ENCODE data around the gene TMEM43.
"Not testable (repeated sequence)": the region's sequence is repeated elsewhere in the genome, so short reads cannot be mapped to it uniquely, and the experiment has no call there.

The TMEM43 gene

DNA sequence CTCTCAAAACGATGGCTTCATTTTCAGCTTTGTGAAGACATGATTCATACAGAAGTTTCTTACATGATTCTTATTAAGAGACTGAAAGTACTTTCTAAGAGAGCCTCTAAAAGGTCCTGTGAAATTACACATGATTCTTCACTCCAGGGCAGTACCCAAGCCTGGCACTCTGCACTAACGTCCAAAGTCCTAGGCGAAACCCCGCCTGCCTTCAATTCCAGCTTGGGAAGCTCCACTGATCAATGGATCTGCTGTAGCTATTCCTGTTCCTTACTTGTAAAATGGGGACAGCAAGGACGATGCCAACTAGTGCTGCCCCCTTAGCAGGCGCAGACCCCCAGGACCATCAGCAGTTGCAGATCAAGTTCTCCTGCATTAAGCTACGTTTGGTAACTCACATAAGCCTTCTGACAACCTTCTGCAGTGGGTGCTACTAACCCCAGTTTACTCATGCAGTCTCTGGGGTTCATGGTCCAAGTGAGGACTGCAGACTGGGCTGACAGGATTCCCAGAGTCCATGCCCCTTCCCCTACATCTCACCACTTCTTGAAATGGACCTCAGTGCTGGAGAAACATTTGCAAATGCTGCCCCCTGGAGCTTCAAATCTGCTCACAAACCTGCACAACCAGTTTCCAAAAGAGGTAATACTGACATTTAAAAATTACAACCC lies 10.8 kb upstream of the TMEM43 start:
- Histone ChIP-seq H3K4me1 (ENCODE audit: insufficient read depth, low read length) (no peaks in the 10 kb centered on the region), H2AFZ (ENCODE audit: low read depth, low read length) (no peak overlapping the region), H3K36me3 (ENCODE audit: insufficient read depth, low read length) (peaks cover 40% of the 10 kb centered on the region), H3K27me3 (ENCODE audit: insufficient read depth, low read length) (no peaks in the 10 kb centered on the region), H3K4me3 (ENCODE audit: low read length) (no peak overlapping the region), H3K9me3 (ENCODE audit: low read length) (no peaks in the 10 kb centered on the region)

DNA sequence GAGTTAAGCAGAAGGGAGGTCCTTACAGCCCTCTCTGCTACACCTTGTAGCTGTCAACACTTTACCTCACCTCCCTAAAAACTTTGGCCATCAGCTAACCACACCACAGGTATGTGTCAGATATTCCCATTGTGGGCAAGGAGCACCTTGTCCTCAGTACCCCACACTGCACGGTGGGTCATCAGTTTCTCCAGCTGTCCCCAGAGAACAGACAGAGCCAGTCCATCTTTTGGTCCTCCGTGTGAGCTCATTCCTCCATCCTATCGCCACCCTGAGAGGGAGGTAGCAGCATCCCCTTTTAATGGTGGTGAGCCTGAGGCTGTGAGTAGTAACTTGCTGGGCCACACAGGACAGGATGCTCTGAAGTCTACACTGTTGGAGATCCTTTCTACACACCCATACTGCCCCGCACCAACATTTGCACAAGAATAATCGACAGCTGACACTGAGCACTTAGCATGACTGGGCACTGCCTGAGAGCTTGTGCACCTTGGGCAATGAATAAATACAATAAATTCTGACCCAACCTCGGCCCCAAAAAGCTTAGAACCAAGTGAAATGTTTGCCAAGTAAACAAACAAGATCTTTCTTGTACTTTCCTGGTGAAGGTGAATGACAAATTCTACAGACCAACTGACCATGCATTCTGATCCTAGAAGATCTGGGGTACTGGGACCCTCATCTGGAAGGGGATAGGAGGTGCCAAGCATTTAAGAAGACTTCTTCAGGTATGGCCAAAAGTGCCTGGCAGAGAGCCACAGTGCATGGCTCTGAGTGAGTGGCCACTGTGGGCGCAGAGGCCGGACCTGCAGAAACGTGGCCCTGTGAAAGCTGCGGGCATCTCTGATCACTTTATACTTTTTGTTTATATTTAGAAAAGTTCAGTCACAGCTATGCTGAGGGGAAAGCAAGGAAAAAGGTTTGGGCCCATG lies 7.1 kb upstream of the TMEM43 start:
- Histone ChIP-seq H3K4me3 (ENCODE audit: low read length) (no peak overlapping the region), H3K4me1 (ENCODE audit: insufficient read depth, low read length) (no peaks in the 10 kb centered on the region), H3K36me3 (ENCODE audit: insufficient read depth, low read length) (peaks cover 32% of the 10 kb centered on the region), H2AFZ (ENCODE audit: low read depth, low read length) (no peak overlapping the region), H3K27me3 (ENCODE audit: insufficient read depth, low read length) (no peaks in the 10 kb centered on the region), H3K9me3 (ENCODE audit: low read length) (no peaks in the 10 kb centered on the region)

DNA sequence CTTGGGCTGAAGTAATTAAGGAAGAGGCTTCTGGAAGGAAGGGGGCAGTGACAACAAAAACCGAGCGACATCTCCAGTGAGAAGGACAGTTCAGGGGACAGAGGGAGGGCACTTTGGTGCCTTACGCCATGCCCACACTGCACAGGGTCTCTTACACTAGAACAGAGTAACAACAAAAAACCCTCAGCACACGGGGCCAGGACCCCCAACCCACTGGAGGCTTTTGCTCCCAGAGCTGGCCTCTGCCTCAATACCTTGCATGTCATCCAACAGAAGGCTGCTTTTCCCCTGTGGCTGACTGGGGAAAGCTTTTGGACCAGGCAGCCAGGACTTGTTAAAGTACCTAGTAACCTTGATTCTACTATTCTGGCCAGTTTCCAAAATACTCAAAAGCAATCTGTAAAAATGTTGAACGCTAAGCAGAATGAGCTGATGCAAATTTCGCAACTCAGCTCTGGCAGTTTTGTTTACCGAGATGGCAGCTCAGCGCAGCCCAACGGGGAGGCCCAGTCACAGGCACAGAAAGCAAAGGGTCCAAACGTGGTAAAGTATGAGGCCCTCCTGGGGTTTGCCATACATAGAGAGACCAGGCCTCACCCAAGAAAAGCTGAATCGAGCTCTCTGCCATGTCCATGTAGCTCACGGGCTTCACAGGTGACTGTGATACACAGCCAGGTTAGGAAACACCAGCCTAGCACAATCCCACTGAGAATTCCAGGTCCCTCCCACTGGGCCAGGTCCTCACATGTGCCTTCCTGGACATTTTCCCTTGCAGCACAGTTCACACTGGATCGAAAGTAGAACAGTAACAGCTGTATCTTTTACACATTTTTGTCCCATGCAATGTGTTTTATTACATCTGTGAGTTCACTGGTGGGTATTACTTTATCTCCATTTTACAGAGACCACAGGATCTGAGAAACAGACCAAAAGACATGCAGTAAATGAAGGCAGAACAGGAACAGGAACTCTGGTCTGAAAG lies 6.2 kb upstream of the TMEM43 start:
- Histone ChIP-seq H3K27me3 (ENCODE audit: insufficient read depth, low read length) (no peaks in the 10 kb centered on the region), H3K9me3 (ENCODE audit: low read length) (no peaks in the 10 kb centered on the region), H3K4me1 (ENCODE audit: insufficient read depth, low read length) (peaks cover 5% of the 10 kb centered on the region), H2AFZ (ENCODE audit: low read depth, low read length) (no peak overlapping the region), H3K36me3 (ENCODE audit: insufficient read depth, low read length) (peaks cover 23% of the 10 kb centered on the region), H3K4me3 (ENCODE audit: low read length) (no peak overlapping the region)

GRCh38 chr3:14119651-14120050 lies 5.2 kb upstream of the TMEM43 start:
- Histone ChIP-seq H3K27me3 (ENCODE audit: insufficient read depth, low read length) (no peaks in the 10 kb centered on the region), H3K9me3 (ENCODE audit: low read length) (no peaks in the 10 kb centered on the region), H3K4me3 (ENCODE audit: low read length) (no peak overlapping the region), H3K4me1 (ENCODE audit: insufficient read depth, low read length) (peaks cover 9% of the 10 kb centered on the region), H3K36me3 (ENCODE audit: insufficient read depth, low read length) (peaks cover 16% of the 10 kb centered on the region), H2AFZ (ENCODE audit: low read depth, low read length) (no peak overlapping the region)

GRCh38 chr3:14120111-14120920 lies 4.5 kb upstream of the TMEM43 start:
- H3K27me3 ChIP-seq (ENCODE audit: insufficient read depth, low read length) = no peaks in the 10 kb centered on the region
- H3K4me3 ChIP-seq (ENCODE audit: low read length) = no peak overlapping the region
- H2AFZ ChIP-seq (ENCODE audit: low read depth, low read length) = no peak overlapping the region
- H3K4me1 ChIP-seq (ENCODE audit: insufficient read depth, low read length) = peaks cover 9% of the 10 kb centered on the region
- H3K36me3 ChIP-seq (ENCODE audit: insufficient read depth, low read length) = peaks cover 10% of the 10 kb centered on the region
- H3K9me3 ChIP-seq (ENCODE audit: low read length) = no peaks in the 10 kb centered on the region

DNA sequence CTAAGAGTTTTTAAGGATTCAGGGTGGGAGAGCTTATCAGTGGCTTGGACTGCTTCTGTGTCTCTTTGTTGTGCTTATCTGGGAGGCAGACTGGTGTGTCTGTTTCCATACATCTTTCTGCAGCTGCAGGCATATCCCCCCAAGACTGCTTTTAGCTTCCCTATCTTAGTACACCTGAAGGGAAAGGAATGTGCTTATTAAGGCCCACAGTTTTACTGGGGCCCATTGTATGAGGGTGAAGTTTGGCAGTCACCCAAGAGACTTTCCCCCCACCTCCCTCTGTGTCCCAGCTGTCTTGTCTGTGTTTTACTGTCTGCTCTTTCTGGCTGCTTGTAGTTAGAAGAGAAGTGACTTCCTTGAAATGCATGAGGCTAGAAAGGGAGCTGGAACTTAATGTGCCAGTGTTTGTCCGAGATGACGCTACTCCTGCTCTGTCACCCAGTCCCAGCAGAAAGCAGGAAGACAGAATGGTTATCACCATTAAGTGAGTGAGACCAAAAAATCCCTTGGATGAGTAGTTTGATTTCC lies 3.9 kb upstream of the TMEM43 start:
- not testable (repeated sequence) for H3K36me3 ChIP-seq (ENCODE audit: insufficient read depth, low read length); H3K9me3 ChIP-seq (ENCODE audit: low read length); H3K4me3 ChIP-seq (ENCODE audit: low read length); H2AFZ ChIP-seq (ENCODE audit: low read depth, low read length); H3K27me3 ChIP-seq (ENCODE audit: insufficient read depth, low read length)
- peaks cover 12% of the 10 kb centered on the region for H3K4me1 ChIP-seq (ENCODE audit: insufficient read depth, low read length)

DNA sequence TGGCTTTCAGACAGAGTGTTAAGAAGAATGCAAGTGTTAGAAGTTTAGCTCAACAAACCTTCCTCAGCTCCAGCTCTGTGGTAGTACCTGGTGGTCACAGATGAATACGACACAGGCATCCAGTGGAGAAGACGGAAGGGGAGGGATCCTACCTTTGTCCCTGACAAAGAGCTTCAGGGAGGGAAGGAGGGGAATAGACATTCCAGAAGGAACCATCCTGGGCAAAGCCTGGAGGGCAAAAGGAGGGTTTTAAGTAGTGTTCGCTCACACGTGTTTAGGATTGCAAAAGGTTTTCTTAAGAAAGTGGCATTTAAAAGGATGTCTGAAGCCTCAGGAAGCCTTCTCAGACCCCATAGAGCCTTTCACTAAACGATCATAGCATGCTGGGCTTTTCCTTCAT lies 3.0 kb upstream of the TMEM43 start:
- no peaks in the 10 kb centered on the region for H3K27me3 ChIP-seq (ENCODE audit: insufficient read depth, low read length)
- no peaks in the 10 kb centered on the region for H3K36me3 ChIP-seq (ENCODE audit: insufficient read depth, low read length)
- no peak overlapping the region for H2AFZ ChIP-seq (ENCODE audit: low read depth, low read length)
- H3K9me3 ChIP-seq (ENCODE audit: low read length) = no peaks in the 10 kb centered on the region
- H3K4me3 ChIP-seq (ENCODE audit: low read length) = no peak overlapping the region
- peaks cover 20% of the 10 kb centered on the region for H3K4me1 ChIP-seq (ENCODE audit: insufficient read depth, low read length)

DNA sequence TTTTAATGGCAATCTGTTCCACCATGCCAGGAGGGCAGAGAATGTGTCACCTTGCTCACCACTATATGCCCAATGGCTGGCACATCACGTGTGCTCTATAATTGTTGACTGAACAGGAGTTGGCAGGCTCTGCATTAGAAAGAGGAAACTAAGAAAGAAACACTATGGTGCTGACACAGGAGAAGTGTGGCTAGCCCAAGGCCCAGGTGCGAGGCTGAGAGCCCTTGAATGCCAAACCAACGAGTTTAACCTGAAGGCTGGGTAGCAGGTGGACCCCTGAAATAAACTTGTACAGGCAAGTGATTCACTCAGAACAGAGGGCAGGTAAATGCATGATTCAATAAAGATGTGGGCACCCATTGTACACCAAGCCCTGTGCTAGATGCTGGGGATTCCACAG lies 2.6 kb upstream of the TMEM43 start:
- Histone ChIP-seq H3K36me3 (ENCODE audit: insufficient read depth, low read length) (peaks cover 1% of the 10 kb centered on the region), H3K27me3 (ENCODE audit: insufficient read depth, low read length) (no peaks in the 10 kb centered on the region), H3K4me3 (ENCODE audit: low read length) (no peak overlapping the region), H3K9me3 (ENCODE audit: low read length) (no peaks in the 10 kb centered on the region), H2AFZ (ENCODE audit: low read depth, low read length) (no peak overlapping the region), H3K4me1 (ENCODE audit: insufficient read depth, low read length) (peaks cover 21% of the 10 kb centered on the region)

- H3K36me3 ChIP-seq (ENCODE audit: insufficient read depth, low read length) = peaks cover 12% of the 10 kb centered on the region
- peak overlapping the region; percentile 86 for H3K4me3 ChIP-seq (ENCODE audit: low read length)
- H2AFZ ChIP-seq (ENCODE audit: low read depth, low read length) = peak overlapping the region; percentile 92
- no peaks in the 10 kb centered on the region for H3K27me3 ChIP-seq (ENCODE audit: insufficient read depth, low read length)
- peaks cover 1% of the 10 kb centered on the region for H3K9me3 ChIP-seq (ENCODE audit: low read length)
- peaks cover 21% of the 10 kb centered on the region for H3K4me1 ChIP-seq (ENCODE audit: insufficient read depth, low read length)
Observed at GRCh38 chr3:14123308-14124222, 1.3 kb upstream of the TMEM43 start.

DNA sequence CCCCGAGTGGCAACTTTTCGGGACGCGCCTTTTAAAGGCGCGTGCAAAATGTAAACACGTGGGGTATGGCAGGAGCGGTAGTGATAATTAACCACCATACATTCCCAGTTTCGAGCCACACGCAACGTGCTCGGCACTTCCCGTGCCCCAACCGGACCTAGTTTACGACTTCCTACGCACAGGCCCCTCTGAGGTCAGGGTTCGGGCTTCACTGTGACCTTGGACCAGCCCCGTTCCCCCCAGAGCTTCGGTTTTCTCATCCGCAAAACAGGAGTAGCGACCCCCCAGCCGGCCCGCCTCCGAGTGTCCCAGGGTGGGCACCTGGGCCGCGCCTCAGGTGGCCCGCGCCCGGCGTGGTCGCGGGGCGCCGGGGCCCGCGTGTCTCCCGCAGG lies 633 bp upstream of the TMEM43 start:
- Histone ChIP-seq H3K4me3 (ENCODE audit: low read length) (peak overlapping the region; percentile 86), H3K27me3 (ENCODE audit: insufficient read depth, low read length) (no peaks in the 10 kb centered on the region), H3K9me3 (ENCODE audit: low read length) (peaks cover 3% of the 10 kb centered on the region), H3K36me3 (ENCODE audit: insufficient read depth, low read length) (peaks cover 17% of the 10 kb centered on the region), H3K4me1 (ENCODE audit: insufficient read depth, low read length) (peaks cover 21% of the 10 kb centered on the region), H2AFZ (ENCODE audit: low read depth, low read length) (peak overlapping the region; percentile 92)

GRCh38 chr3:14125193-14126016 lies 553 bp downstream of the TMEM43 start:
- Histone ChIP-seq H3K27me3 (ENCODE audit: insufficient read depth, low read length) (no peaks in the 10 kb centered on the region), H3K4me3 (ENCODE audit: low read length) (peak overlapping the region; percentile 86), H3K4me1 (ENCODE audit: insufficient read depth, low read length) (peaks cover 21% of the 10 kb centered on the region), H3K9me3 (ENCODE audit: low read length) (peaks cover 3% of the 10 kb centered on the region), H2AFZ (ENCODE audit: low read depth, low read length) (peak overlapping the region; percentile 64), H3K36me3 (ENCODE audit: insufficient read depth, low read length) (peaks cover 26% of the 10 kb centered on the region)
